ENCODE data around the gene FHIT. TPM values are rescaled to one million over a fixed set of nuclear protein-coding genes. Genes with fewer than 3 reads are reported as not detected.

The FHIT gene
- total RNA-seq, 1 donor from 2014 or later: 20.2 TPM

DNA sequence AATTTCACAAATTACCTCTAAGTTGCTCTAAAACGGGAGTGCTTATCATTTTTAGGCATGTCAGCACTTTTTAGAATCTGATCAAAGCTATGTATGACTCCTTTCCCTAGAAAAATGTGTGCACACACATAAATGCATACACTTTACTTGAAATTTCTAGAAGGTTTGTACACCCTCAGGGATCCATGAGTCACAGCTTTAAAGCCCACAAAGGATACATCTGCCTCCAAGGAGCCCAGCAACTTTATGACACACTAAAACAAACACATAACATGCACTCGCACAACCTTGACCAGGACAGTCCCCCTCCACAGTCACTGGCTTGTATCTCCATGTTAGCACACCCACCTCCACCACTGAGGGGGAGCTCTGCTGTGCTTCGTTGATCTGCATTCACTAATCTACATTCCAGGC is 1479.5 kb downstream of the FHIT start:
- H3K4me1 Mint-ChIP-seq (ENCODE audit: unreplicated experiment): no peaks in the 10 kb centered on the region
- H3K27me3 Mint-ChIP-seq (ENCODE audit: unreplicated experiment): no peaks in the 10 kb centered on the region
- H3K4me3 Mint-ChIP-seq (ENCODE audit: unreplicated experiment): no peak overlapping the region
- TF ChIP-seq, protein P1, sequence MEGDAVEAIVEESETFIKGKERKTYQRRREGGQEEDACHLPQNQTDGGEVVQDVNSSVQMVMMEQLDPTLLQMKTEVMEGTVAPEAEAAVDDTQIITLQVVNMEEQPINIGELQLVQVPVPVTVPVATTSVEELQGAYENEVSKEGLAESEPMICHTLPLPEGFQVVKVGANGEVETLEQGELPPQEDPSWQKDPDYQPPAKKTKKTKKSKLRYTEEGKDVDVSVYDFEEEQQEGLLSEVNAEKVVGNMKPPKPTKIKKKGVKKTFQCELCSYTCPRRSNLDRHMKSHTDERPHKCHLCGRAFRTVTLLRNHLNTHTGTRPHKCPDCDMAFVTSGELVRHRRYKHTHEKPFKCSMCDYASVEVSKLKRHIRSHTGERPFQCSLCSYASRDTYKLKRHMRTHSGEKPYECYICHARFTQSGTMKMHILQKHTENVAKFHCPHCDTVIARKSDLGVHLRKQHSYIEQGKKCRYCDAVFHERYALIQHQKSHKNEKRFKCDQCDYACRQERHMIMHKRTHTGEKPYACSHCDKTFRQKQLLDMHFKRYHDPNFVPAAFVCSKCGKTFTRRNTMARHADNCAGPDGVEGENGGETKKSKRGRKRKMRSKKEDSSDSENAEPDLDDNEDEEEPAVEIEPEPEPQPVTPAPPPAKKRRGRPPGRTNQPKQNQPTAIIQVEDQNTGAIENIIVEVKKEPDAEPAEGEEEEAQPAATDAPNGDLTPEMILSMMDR (IDR thresholded peaks at IDR 0.05; ENCODE audit: unreplicated experiment): no peak
- DNase-seq (ENCODE audit: low spot score): no peak
- H3K36me3 Mint-ChIP-seq (ENCODE audit: low read depth, unreplicated experiment): no peaks in the 10 kb centered on the region
- H3K27ac Mint-ChIP-seq (ENCODE audit: unreplicated experiment): no peak overlapping the region
- no peaks in the 10 kb centered on the region for H3K9me3 Mint-ChIP-seq (ENCODE audit: unreplicated experiment)

- no peaks in the 10 kb centered on the region for H3K4me1 Mint-ChIP-seq (ENCODE audit: unreplicated experiment)
- TF ChIP-seq, protein P1 (IDR thresholded peaks at IDR 0.05; ENCODE audit: unreplicated experiment): no peak
- H3K36me3 Mint-ChIP-seq (ENCODE audit: low read depth, unreplicated experiment): no peaks in the 10 kb centered on the region
- no peak overlapping the region for H3K4me3 Mint-ChIP-seq (ENCODE audit: unreplicated experiment)
- no peaks in the 10 kb centered on the region for H3K27me3 Mint-ChIP-seq (ENCODE audit: unreplicated experiment)
- H3K27ac Mint-ChIP-seq (ENCODE audit: unreplicated experiment): no peak overlapping the region
- no peaks in the 10 kb centered on the region for H3K9me3 Mint-ChIP-seq (ENCODE audit: unreplicated experiment)
- DNase-seq (ENCODE audit: low spot score): no peak
Measured at GRCh38 chr3:59769127-59769750, 1482.0 kb downstream of the FHIT start.

GRCh38 chr3:59766200-59766872 is 1484.9 kb downstream of the FHIT start:
- Mint-ChIP-seq H3K4me3 (ENCODE audit: unreplicated experiment) (no peak overlapping the region), H3K27ac (ENCODE audit: unreplicated experiment) (no peak overlapping the region), H3K4me1 (ENCODE audit: unreplicated experiment) (no peaks in the 10 kb centered on the region), H3K36me3 (ENCODE audit: low read depth, unreplicated experiment) (no peaks in the 10 kb centered on the region), H3K27me3 (ENCODE audit: unreplicated experiment) (peaks cover 3% of the 10 kb centered on the region), H3K9me3 (ENCODE audit: unreplicated experiment) (no peaks in the 10 kb centered on the region)
- TF ChIP-seq, protein P1 (IDR thresholded peaks at IDR 0.05; ENCODE audit: unreplicated experiment): no peak
- DNase-seq (ENCODE audit: low spot score): no peak

DNA sequence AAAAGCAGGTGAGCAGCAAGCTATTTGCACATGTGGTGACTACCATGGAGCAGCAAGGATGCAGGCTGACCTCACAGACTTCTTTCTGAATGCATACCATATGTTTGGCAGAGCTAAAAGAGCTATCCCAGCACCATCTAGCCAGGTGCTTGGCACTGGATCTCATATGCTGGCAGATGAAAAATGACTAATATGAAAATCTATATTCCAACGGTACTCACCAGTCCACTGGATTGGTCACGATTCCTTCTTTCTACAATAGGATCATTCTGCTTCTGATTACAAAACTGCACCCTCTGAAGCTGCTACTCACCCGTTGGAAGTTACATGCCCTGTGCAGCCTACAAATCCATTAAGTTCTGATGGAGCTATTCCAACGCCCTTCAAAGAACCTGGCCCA is 1487.1 kb downstream of the FHIT start:
- DNase-seq (ENCODE audit: low spot score): no peak
- H3K27ac Mint-ChIP-seq (ENCODE audit: unreplicated experiment): no peak overlapping the region
- H3K9me3 Mint-ChIP-seq (ENCODE audit: unreplicated experiment): no peaks in the 10 kb centered on the region
- H3K4me1 Mint-ChIP-seq (ENCODE audit: unreplicated experiment): no peaks in the 10 kb centered on the region
- peaks cover 3% of the 10 kb centered on the region for H3K27me3 Mint-ChIP-seq (ENCODE audit: unreplicated experiment)
- H3K36me3 Mint-ChIP-seq (ENCODE audit: low read depth, unreplicated experiment): no peaks in the 10 kb centered on the region
- TF ChIP-seq, protein P1 (IDR thresholded peaks at IDR 0.05; ENCODE audit: unreplicated experiment): no peak
- H3K4me3 Mint-ChIP-seq (ENCODE audit: unreplicated experiment): no peak overlapping the region

DNA sequence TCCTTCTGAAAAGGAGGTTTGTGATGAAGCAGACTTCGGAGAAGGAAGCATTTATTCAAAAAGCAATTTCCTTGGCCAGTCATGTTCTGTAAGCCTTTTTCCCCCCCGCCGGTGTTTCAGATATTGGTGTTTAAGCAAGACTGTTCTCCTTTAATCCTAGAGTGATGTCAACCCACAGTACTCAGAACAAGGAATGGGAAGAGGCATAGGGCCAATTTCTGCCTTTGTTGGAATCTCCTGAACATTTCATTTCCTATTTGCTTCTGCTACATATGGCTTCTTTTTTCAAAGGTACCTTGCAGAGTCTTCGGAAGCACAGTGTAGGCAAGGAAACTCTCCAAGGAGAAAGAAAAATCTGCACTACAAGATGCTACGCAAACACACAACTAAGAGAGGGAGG is 1488.3 kb downstream of the FHIT start:
- no peak overlapping the region for H3K27ac Mint-ChIP-seq (ENCODE audit: unreplicated experiment)
- H3K9me3 Mint-ChIP-seq (ENCODE audit: unreplicated experiment): no peaks in the 10 kb centered on the region
- H3K27me3 Mint-ChIP-seq (ENCODE audit: unreplicated experiment): peaks cover 3% of the 10 kb centered on the region
- TF ChIP-seq, protein P1 (IDR thresholded peaks at IDR 0.05; ENCODE audit: unreplicated experiment): no peak
- H3K4me3 Mint-ChIP-seq (ENCODE audit: unreplicated experiment): no peak overlapping the region
- no peaks in the 10 kb centered on the region for H3K36me3 Mint-ChIP-seq (ENCODE audit: low read depth, unreplicated experiment)
- H3K4me1 Mint-ChIP-seq (ENCODE audit: unreplicated experiment): no peaks in the 10 kb centered on the region
- DNase-seq (ENCODE audit: low spot score): no peak
